HFF-Myc (cell line): ENCODE measurements around the gene PHF2.

ENCODE experiments used
- DNase-seq: peaks from one replicate; pipeline ENCODE4 v3.0.0-alpha.2; 2011; ENCODE audit warnings: low read depth; ENCODE audit errors: extremely low read depth
- H3K4me3 ChIP-seq: replicated peaks from 2 replicates; pipeline ENCODE4 v1.5.1; 2011; ENCODE audit warnings: low read depth, mild to moderate bottlenecking, control low read depth, low read length
- TF ChIP-seq, protein P1 (sequence below): IDR thresholded peaks from 2 replicates; pipeline ENCODE4 v1.5.1; 2012; ENCODE audit warnings: mild to moderate bottlenecking, low read depth, low read length, control low read depth; ENCODE audit errors: missing control alignments

The PHF2 gene

DNA sequence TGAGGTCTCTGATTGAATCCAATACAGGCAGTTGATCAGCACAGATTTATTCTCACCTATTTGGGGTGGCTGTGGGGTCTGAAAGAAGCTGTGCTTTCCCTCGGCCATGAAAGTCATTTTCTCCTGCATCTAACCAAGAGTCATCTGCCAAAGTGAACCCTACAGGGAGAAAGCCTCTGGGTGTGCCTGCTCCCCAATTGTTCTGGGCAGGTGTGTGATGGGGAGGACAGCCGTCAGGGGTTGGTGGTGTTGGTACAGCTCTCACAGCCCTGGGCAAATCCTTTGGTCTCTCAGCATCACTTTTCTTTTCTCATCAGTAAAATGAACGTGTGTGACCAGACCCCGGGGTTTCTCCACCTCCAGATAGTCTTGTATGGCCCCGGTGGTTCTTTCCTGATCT, 2.5 kb downstream of the PHF2 start:
- H3K4me3 ChIP-seq = no peak overlapping the region
- TF ChIP-seq, protein P1, sequence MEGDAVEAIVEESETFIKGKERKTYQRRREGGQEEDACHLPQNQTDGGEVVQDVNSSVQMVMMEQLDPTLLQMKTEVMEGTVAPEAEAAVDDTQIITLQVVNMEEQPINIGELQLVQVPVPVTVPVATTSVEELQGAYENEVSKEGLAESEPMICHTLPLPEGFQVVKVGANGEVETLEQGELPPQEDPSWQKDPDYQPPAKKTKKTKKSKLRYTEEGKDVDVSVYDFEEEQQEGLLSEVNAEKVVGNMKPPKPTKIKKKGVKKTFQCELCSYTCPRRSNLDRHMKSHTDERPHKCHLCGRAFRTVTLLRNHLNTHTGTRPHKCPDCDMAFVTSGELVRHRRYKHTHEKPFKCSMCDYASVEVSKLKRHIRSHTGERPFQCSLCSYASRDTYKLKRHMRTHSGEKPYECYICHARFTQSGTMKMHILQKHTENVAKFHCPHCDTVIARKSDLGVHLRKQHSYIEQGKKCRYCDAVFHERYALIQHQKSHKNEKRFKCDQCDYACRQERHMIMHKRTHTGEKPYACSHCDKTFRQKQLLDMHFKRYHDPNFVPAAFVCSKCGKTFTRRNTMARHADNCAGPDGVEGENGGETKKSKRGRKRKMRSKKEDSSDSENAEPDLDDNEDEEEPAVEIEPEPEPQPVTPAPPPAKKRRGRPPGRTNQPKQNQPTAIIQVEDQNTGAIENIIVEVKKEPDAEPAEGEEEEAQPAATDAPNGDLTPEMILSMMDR = no peak
- no peak for DNase-seq

DNA sequence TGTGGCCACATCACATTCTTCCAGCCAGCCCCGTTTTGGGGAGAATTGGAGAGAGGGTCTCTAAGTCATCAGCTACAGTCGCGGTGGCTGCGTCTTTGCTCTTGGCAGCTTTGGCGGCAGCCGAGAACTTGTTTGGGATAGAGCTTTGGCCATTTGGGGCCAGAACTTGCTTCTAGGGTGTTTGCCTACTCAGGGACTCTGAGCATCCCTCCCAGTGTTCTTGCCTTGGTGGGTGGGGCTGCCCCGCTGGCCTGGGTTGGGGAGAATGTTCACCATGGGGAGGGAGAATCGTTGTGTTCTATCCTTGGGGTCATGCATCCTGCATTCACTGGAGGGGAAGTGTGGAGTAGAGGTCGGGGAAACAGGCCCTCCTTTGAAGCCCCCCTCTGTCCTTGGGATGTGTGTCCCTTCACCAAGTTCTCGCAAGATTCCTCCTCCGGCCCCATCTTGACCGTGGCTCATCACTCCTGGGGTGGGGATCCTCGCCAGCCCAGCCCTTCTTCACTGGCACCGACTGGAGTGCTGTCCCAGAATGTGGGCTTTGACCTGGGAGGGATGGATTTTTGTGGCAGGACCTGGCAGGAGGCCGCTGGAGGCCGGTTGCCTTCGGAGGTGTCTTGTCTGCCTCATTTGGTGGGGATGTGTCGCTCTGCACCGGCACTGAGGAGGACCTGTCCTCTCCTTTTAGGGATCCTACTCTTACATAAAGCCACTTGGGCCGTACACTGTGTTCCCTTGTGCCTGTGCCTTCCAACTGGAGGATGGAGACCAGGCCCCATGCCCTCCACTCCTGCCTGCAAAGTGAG, 3.5 kb downstream of the PHF2 start:
- TF ChIP-seq, protein P1 = no peak
- DNase-seq = no peak
- no peak overlapping the region for H3K4me3 ChIP-seq

DNA sequence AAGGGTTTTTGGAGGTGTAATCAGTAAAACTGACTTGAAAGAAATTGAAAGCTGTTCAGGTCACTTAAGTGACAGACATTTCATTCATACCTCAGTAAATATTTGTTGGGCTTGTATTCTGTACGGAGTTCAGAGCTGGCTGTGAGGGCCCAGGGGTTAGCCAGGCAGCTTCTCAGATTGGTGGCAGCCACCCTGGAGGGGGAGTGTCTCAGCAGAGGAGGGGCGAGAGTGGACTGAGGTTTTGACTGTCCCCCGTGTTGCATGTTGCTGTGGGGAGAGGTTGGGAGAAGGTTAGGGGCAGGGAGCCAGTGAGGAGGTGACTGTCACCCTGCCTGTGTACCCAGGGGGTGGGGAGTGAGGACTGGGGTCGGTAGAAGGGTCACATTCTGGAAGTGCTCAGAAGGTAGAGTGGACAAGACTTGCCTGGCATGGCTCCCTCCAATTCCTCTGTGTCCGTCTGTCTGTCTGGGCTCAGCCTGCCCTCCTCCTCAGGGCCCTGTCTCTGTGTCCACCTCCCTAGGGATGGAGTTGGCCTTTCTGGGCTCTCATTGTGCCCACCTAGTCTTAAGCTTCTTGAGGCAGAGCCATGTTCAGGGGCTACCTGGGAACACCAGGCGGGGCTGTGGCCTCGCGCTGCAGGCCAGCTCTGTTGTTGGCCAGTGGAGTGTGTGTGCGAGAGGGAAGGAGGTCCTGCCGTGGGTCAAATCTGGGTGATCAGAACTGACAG, 4.4 kb downstream of the PHF2 start:
- TF ChIP-seq, protein P1 = no peak
- no peak for DNase-seq
- H3K4me3 ChIP-seq = no peak overlapping the region

- TF ChIP-seq, protein P1 = no peak
- no peak for DNase-seq
- no peak overlapping the region for H3K4me3 ChIP-seq
Observed at GRCh38 chr9:93582115-93582514, 5.7 kb downstream of the PHF2 start.

DNA sequence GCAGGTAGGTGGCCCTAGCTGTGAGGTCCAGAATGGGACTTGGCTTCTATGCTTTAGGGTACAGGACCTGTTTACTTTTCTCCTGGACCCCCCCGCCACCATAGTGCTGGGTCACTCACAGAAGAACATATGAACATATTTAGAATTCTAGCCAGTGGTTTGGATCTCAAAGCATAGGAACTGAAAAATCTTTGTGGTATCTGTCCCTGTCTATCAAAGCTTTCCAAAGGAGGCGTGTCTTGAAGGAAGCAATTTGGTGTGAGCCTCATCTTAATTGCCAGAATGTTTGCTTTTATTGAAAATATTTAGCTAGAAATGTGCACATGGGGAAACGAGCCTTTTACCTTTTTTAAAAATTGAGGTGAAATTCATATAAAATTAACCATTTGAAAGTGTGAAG, 6.2 kb downstream of the PHF2 start:
- TF ChIP-seq, protein P1 = no peak
- H3K4me3 ChIP-seq = no peak overlapping the region
- DNase-seq = no peak

- TF ChIP-seq, protein P1 = no peak
- H3K4me3 ChIP-seq = no peak overlapping the region
- DNase-seq = no peak
Observed at GRCh38 chr9:93585259-93585658, 8.9 kb downstream of the PHF2 start.
